T-helper 2 cell (primary cell): ENCODE data around the gene LTBP4.

Experiments
- DNase-seq, 5 experiments: peaks; one replicate each; pipeline versions ENCODE4 v3.0.0 to v3.0.0-alpha.2; 2012 to 2022

LTBP4 gene

DNA sequence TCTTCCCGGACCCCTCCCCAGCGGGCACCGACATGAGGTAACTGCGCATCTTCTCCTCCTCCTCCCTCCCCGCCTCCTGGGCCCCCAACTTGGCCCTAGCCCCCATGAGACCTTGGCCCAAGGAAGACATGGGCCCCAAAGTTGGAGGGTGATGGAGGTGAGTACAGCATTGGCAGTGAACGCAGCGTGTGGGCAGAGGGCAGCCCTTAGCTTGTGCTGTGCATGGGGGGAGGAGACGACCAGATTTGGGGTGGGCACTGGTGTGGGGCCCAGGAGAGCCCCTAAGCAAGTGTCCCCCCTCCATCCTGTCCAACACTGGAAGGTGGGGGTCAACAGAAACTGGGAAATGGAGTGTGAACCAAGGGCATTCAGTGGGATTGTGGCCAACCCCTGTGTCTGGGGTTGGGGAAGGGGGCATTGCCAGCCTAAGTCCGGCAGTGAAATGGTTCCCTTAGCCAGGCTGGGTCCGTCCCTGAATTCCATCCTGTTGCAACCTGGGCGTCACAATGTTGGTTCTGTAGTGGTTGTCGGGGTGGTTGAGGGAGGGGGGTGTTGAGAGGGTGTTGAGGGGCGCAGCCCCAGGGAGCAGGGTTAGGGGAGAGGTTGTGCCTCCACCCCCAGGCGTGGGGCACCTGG is 65.8 kb downstream of the LTBP4 start:
- no peak for DNase-seq

DNA sequence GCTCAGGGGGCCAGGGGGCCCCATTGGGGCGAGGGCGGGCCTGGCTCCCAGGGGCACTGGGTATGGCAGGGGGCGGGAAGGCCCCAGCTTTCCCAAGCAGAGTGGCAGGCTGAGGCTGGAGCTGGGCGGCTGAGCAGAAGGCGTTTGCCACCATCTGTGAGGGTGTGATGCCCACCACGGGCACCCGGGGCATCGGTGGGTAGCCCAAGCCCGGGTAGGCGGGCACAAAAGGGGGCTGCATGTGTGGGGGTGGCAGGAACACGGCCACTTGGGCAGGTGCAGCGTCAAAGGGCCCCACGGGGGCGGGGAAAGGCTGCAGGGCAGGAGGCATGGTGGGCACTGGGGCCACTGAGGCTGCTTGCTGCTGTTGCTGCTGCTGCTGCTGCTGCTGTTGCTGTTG is 66.4 kb downstream of the LTBP4 start:
- DNase-seq: no peak

DNA sequence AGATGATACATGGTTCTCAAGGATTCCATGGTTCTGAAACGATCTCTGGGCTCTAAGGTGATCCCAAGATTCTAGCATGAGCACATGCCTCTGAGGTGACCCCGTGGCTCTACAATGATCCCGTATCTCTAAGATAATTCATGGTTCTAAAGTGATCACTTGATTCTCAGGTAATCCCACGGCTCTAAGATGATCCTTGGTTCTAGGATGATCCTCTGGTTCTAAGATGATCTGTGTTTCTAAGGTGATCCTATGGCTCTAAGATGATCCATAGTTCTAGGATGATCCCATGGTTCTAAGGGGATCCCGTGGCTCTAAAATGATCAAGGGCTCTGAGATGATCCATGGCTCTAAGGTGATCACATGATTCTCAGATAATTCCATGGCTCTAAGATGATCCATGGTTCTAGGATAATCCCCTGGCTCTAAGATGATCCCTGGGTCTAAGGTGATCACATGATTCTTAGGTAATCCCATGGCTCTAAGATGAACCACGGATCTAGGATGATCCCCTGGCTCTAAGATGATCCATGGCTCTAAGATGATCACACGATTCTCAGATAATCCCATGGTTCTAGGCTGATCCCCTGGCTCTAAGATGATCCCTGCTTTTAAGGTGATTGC is 67.9 kb downstream of the LTBP4 start:
- DNase-seq: no peak

DNA sequence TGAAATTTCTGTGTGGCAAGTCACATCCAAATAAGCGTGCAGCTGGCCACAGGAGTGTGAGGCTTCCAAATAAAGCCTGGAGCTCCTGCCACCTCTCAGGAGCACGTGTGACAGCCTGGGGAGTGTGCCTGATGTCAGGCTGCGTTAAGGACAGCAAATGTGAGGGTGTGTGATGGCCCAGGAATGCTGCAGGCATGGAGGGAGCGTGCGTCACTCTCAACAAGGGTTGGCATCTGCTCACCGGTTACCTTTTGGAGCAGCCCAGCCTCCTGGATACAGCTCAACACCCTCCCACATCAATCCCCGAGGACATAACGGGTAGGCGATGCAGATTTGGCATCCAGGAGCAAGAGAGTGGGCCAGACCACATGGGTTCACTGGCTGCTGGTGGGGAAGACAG is 70.2 kb downstream of the LTBP4 start:
- DNase-seq: no peak

DNA sequence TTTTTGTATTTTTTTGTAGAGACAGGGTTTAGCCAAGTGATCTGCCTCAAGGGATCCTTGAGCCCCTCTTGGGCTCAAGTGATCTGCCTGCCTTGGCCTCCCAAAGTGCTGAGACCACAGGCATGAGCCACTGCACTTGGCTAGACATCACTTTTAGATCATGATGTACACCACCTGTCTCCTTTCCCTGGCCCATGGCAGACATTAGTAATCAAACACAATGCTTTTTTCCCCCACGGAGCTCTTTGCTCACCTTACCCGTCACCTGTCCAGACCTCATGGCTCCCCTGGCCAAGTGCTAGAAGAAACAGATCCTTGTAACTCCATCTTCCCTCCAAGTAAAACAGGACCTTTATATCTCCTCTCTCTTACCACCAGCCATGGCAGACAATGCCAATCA is 70.9 kb downstream of the LTBP4 start:
- DNase-seq: no peak

DNA sequence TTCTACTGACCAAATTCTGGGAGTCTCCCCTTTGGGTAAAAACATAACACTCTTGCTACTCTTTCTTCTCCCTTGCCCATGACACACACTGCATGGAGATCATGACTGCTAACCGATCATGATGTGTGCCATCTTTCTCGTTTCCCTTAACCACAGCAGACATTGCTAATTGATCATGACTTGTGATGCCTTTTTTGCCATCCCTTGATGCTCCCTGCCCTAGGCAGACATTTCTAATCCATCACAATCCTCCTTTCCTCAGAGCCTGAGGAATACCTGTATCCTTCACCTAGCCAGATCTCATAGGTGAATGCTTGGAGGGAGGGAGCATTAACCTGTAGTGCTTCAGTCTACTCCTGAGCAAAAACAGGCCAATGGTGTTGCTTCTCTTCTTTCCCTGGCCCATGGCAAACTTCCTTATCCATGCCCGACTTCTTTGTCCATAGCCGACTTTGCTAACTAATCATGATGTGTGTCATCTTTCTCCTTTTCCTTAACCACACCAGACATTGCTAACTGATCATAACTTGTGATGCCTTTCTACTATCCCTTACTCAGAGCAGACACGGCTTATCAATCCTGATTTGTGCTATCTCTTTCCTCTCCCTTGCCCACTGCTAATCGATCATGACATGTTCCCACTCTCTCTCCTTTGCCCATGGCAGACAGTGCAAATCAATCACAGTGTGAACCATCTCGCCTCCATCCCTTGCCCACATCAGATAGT is 71.6 kb downstream of the LTBP4 start:
- no peak for DNase-seq

DNA sequence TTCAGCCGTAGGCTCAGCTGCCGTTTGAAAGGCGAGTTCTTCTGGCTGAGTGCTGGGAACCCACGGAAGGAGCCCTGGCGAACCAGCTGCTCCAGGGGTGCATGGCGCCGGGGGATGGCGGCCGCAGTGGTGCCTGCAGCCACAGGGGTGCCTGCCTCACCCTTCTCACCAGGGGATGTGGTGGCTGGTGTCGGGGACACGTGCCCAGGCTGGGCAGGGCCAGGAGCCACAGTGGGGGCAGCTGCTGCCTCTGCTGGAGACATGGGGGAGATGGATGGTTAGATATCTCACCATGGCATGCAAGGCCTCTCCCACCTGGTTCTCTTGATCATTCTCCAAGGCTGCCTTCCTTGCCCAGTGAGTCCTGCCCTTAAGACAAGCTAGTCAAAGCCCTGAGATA is 72.2 kb downstream of the LTBP4 start:
- peak in 1 of 5 experiments; percentile 52 for DNase-seq

DNA sequence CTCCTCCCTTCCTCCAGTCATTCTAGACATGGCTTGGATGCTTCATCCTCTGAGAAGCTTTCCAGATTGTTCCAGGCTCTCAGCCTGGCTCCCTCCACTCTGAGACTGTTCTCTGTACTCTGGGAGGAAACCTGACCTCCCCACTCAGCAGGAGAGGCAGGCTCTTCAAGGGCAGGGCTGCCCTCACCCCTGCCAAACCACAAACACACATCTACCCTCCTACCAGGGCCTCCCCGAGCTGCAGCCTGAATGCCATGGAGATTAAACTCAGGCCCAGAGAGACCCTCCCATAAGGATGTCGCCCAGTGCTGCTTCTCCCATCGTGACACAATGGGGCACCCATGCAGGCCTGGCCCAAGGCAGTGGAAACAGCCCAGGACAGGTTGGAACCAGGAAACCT is 73.1 kb downstream of the LTBP4 start:
- peak in 1 of 5 experiments; percentile 45 for DNase-seq

DNA sequence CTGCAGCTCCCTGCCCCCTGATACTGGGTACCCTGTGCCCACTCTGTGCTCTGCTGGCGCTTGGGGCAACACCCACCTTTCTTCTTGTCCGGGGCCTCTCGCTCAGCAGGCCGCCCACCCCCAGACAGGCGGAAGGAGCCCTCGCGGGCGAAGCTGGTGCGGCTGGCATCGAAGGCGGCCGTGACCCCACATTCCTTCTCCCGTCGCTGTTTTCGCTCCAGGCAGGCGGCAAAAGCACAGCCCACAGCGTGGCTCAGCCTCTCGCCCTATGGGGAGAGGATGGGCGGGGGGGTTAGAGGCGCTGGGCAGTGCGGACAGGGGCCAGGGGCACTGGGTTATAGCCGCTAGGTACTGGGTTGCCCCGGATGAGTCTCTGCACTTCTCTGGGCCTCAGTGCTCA is 76.0 kb downstream of the LTBP4 start:
- DNase-seq: no peak
